Measurements from ENCODE around the gene PSAP.

- no peak for TF ChIP-seq FOXA1 (IDR thresholded peaks at IDR 0.05)
- no peak for TF ChIP-seq FOXK2 (IDR thresholded peaks at IDR 0.05)
- no peak for TF ChIP-seq LEF1 (IDR thresholded peaks at IDR 0.05; ENCODE audit: borderline replicate concordance)
- 0 out of 2 replicates have a peak, but pooled peaks have one; percentile 12 for TF ChIP-seq FOXM1 (IDR thresholded peaks at IDR 0.05; ENCODE audit: borderline replicate concordance)
- TF ChIP-seq TARDBP (IDR thresholded peaks at IDR 0.05): no peak
- TF ChIP-seq SUZ12 (IDR thresholded peaks at IDR 0.05): no peak
- no peak for TF ChIP-seq SP1 (IDR thresholded peaks at IDR 0.05)
These were observed 77.7 kb downstream of the PSAP start, which contains the start of gene VSIR for GRCh38 chr10:71773221-71773971.
